Activated CD4-positive, alpha-beta T cell treated with anti-CD3 and anti-CD28 coated beads for 1 hour (primary cell): ENCODE measurements around the gene CT45A7.
"Not testable (repeated sequence)": the region's sequence is repeated elsewhere in the genome, so short reads cannot be mapped to it uniquely, and the experiment has no call there.

Experiments
- DNase-seq: peaks from one replicate; pipeline ENCODE4 v3.0.0-alpha.2; 2020

Gene CT45A7, protein sequence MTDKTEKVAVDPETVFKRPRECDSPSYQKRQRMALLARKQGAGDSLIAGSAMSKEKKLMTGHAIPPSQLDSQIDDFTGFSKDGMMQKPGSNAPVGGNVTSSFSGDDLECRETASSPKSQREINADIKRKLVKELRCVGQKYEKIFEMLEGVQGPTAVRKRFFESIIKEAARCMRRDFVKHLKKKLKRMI

DNA sequence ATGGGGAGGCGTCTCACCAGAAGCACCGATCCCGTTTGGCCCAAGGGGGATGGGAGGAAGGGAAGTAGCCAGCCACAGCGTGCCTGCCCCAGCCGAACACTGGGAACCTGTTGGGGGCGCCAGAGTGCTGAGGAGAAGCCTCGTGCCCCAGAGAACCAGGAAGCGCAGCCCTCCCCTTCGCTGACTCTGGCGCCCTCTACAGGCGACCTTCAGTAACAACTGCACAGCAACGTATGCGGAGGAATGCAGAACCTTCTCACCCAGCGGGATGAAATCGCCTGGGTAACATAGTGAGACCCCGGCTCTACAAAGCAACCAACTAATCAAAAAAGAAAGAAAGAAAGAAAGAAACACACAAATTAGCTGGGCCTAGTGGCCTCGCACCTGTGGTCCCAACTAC lies at the start of gene CT45A7:
Gene CT45A7, minus strand, starts transcription at position 101 of the 400 bp plus-strand sequence. CDS start 3,747 bp downstream, outside the sequence.
- not testable (repeated sequence) for DNase-seq

- DNase-seq: not testable (repeated sequence)
These were observed 45.7 kb upstream of the CT45A7 start for GRCh38 chrX:135882741-135883140.

DNA sequence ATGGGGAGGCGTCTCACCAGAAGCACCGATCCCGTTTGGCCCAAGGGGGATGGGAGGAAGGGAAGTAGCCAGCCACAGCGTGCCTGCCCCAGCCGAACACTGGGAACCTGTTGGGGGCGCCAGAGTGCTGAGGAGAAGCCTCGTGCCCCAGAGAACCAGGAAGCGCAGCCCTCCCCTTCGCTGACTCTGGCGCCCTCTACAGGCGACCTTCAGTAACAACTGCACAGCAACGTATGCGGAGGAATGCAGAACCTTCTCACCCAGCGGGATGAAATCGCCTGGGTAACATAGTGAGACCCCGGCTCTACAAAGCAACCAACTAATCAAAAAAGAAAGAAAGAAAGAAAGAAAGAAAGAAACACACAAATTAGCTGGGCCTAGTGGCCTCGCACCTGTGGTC lies 34.6 kb upstream of the CT45A7 start, which contains the start of gene CT45A9:
Gene CT45A9, minus strand, starts transcription at position 101 of the 400 bp plus-strand sequence. CDS start 3,751 bp downstream, outside the sequence.
- DNase-seq: not testable (repeated sequence)

DNA sequence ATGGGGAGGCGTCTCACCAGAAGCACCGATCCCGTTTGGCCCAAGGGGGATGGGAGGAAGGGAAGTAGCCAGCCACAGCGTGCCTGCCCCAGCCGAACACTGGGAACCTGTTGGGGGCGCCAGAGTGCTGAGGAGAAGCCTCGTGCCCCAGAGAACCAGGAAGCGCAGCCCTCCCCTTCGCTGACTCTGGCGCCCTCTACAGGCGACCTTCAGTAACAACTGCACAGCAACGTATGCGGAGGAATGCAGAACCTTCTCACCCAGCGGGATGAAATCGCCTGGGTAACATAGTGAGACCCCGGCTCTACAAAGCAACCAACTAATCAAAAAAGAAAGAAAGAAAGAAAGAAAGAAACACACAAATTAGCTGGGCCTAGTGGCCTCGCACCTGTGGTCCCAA lies 17.4 kb upstream of the CT45A7 start, which contains the start of gene CT45A8:
Gene CT45A8, minus strand, starts transcription at position 101 of the 400 bp plus-strand sequence. CDS start 3,755 bp downstream, outside the sequence.
- DNase-seq: not testable (repeated sequence)

- DNase-seq: not testable (repeated sequence)
These were observed 17.2 kb downstream of the CT45A7 start, which contains the start of gene CT45A2 for GRCh38 chrX:135819912-135820311. Gene CT45A2, minus strand, starts transcription at chrX:135820012. Its CDS starts 3,747 bp downstream, at chrX:135816265.

DNA sequence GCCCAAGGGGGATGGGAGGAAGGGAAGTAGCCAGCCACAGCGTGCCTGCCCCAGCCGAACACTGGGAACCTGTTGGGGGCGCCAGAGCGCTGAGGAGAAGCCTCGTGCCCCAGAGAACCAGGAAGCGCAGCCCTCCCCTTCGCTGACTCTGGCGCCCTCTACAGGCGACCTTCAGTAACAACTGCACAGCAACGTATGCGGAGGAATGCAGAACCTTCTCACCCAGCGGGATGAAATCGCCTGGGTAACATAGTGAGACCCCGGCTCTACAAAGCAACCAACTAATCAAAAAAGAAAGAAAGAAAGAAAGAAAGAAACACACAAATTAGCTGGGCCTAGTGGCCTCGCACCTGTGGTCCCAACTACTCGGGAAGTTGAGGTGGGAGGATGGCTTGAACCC lies 34.4 kb downstream of the CT45A7 start, which contains the start of gene CT45A6:
Gene CT45A6, minus strand, starts transcription at position 101 of the 400 bp plus-strand sequence. CDS start 3,794 bp downstream, outside the sequence.
- DNase-seq: not testable (repeated sequence)

DNA sequence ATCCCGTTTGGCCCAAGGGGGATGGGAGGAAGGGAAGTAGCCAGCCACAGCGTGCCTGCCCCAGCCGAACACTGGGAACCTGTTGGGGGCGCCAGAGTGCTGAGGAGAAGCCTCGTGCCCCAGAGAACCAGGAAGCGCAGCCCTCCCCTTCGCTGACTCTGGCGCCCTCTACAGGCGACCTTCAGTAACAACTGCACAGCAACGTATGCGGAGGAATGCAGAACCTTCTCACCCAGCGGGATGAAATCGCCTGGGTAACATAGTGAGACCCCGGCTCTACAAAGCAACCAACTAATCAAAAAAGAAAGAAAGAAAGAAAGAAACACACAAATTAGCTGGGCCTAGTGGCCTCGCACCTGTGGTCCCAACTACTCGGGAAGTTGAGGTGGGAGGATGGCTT lies 51.7 kb downstream of the CT45A7 start, which contains the start of gene CT45A5:
Gene CT45A5, minus strand, starts transcription at position 101 of the 400 bp plus-strand sequence. CDS start 3,774 bp downstream, outside the sequence.
- DNase-seq: not testable (repeated sequence)
